IPS DF 19.7 (cell line): ENCODE data around the gene KAZN.

ENCODE experiments used
- DNase-seq: peaks from one replicate; pipeline ENCODE4 v3.0.0-alpha.2; 2013; ENCODE audit warnings: low read depth, low spot score

Gene KAZN

DNA sequence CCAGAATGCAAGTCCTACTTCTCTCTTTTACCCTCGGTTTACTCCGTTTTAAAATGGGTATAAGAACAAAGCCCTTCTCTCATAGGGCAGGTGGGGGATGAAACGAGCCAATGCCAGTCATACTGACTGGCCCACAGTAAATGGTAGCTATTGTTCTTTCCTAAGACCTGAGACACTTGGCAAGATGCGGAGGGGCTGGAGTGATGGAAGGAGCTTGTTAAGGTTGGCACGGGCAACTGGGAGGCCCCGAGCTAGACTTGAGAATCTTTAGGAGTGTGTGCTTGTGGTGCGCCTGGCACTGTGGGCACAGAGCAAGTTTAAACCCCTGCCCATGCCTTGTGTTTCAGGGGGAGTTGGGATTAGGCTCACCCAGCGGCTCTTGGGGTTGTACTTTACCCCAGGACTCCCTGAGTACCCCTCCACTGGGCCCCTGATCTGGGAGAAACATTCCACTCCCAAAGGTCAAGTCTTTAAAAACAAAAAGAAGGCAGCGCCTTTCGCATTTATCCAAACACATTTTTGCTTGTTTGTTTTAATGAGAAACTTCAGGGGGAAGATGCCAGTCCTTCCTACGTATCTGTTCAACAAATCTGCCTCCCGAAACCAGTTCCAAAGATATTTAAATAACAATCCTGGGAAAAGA, 314.5 kb downstream of the KAZN start:
- no peak for DNase-seq

- no peak for DNase-seq
Measured at GRCh38 chr1:14913482-14914177, 315.1 kb downstream of the KAZN start.

- no peak for DNase-seq
Measured at GRCh38 chr1:14914351-14914988, 316.0 kb downstream of the KAZN start.

GRCh38 chr1:14915356-14916054, 317.0 kb downstream of the KAZN start:
- no peak for DNase-seq

- no peak for DNase-seq
Measured at GRCh38 chr1:14919289-14919688, 320.8 kb downstream of the KAZN start.

DNA sequence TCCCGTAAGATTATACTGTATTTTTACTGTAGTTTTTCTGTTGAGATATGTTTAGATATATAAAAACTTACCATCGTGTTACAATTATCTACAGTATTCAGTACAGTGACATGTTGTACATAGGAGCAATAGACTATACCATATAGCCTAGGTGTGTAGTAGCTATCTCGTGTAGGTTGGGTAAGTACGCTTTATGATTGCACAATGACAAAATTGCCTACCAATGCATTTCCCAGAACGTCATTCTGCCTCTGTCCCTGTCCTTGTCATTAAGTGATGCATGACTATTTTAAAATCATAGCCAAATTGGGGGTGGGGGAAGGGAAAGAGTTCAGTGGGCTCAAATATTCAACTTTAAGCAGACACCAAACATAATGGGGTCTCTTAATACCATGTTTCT, 321.3 kb downstream of the KAZN start:
- DNase-seq: no peak

GRCh38 chr1:14921057-14921456, 322.6 kb downstream of the KAZN start:
- DNase-seq: no peak

DNA sequence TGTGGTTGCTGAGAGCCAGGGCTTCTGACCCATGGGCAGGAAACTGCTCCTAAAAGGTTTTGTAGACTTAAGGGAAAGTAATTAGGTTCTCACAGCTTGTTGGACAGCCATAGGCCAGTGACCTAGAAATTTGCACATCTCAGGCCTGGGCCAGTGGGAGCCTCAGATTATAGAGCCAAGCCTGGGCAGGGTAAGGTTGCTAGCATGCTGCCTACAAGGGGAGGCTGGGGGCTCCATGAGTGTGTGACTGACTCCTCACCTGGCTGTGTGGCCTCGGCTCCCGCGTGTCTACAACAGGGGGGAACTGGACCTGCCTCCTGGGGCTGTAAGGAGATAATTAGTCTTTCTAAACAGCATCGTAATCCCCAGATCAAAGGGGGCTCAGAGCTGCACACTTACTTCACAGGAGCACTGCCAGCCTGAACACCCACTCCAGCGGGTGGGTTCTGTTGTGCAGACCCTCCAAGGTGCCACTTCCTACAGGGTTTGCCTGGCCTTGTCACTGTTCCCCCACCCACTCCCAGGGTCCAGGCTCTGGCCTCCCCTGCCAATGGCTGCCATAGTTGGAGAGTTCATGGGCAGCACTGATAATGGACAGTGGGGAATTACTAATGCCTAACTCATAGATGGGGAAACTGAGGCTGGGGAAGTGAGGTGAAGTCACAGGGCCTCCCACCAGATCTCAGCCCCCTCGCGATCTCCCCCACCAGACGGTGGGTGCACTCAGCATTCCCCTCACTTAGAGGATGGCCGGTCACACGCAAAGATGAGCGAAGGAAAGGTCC, 324.6 kb downstream of the KAZN start:
- no peak for DNase-seq

- no peak for DNase-seq
Measured at GRCh38 chr1:14923727-14924452, 325.4 kb downstream of the KAZN start.

- DNase-seq: no peak
Measured at GRCh38 chr1:14924455-14925331, 326.2 kb downstream of the KAZN start.

DNA sequence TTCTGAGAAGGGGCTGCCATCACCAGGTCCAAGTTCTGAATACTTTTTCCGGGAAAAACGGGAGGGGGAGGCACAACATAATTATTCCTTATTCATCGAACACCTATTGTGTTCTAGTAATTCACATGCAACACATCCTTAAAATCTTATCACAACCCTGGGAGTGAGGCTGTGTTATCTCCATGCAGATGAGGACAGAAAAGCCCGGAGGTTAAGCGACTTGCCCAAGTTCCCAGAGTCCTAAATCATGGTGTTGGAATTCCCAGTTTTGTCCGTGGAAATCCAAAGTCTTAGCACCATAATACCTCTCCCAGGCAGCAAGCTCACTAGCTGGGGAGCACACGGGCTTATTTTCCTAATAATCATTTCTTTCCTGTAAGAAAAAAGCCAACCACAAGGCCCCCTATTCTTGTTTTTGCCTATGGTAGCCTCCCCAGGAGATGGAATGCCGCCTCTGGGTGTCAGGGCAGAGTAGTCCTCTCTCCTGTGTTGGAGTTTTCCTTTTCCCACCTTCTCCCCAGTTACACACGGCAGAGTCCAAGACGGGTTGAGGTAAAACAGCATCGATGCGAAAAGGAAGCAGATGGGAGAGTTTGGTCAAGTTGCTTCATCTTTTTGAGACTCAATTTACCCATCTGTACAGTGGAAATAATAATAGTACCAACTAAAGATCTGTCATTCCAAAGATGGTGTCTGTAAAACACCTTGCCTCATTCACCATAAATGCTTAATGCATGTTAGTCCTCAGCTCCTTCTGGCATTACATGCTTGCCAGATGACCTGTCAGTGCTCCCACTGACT, 327.1 kb downstream of the KAZN start:
- DNase-seq: no peak

GRCh38 chr1:14926229-14926628, 327.7 kb downstream of the KAZN start:
- DNase-seq: no peak

DNA sequence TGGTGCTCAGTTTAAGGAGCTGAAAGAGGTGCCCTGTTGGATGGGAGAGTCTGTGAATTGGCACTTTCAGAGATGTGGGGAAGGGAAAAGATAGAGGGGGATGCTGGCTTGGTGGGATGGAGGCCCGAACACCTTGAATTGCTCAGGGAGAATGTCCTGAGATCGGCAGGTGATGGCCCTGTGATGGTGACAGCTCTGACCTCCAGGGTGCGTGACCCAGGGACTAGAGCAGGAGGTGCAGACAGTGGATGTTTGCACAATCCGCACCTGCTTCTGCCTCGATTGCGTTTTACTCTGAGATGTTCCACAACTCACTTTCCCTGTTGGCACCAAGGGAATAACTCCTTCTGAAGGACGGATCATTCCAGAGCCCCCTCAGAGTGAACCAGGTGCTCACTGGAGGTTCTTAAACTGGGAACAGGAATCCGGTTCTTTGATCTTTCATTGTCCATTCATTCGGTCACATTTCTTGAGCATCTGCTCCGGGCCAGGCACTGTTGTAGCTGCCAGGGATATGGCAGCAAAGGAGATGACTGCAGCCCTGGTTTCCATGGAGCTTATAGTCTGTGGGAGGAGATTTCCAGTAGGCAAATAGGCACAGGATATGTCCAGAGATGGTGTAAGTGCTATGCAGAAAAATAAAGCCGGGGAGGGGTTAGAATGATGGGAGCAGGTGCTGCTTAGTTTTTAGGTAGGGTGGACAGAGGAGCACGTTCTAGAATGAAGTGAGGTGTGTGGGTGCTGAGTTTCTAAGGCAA, 328.5 kb downstream of the KAZN start:
- no peak for DNase-seq

- DNase-seq: no peak
Measured at GRCh38 chr1:14928412-14928811, 329.9 kb downstream of the KAZN start.

DNA sequence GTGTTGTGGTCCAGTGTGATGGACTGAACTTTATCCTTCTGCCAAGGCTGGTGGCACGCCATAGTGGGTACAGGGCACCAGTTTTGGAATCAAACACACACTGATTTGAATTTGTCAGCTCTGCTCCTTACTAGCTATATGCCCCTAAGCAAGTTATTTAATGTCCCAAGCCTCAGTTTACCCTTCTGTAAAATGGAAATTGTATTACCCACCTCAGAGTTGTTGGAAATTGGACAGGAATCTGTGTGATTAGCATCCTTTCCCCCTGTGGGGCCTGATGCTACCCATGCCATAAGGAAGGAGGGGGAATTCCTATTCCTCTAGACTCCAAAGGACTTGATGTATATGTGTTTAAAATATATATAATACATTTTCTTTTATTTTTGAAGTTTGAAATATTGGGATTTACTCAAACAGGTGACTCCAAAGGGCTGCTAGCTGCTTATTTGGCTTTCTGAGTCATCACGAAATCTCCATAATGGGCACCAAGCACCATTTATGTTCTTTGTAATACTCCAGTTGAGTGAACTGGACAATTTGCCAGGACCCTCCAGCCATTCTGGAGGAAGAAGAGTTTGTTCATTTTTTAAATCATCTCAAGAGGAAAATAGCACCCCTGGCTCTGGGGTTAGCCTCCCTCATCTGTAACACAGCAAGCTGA, 330.5 kb downstream of the KAZN start:
- no peak for DNase-seq

- no peak for DNase-seq
Measured at GRCh38 chr1:14929547-14930246, 331.2 kb downstream of the KAZN start.

- DNase-seq: no peak
Measured at GRCh38 chr1:14930247-14930965, 331.9 kb downstream of the KAZN start.
